Stimulated activated naive CD8-positive, alpha-beta T cell treated with anti-CD3 and anti-CD28 coated beads, Interleukin-15, Interleukin-2, amounts not matched to agents 100 U/mL and 50 U/mL, for 24 hours (primary cell): ENCODE measurements around the gene CNTD1.
"Not testable (repeated sequence)": the region's sequence is repeated elsewhere in the genome, so short reads cannot be mapped to it uniquely, and the experiment has no call there.

Experiments
- ATAC-seq: fragments of 150-1000 bp; cut with Tn5 transposase; one replicate; pipeline ENCODE4 v1.10.0; 2021
- DNase-seq: peaks from one replicate; pipeline ENCODE4 v3.0.0; 2021

CNTD1 gene

DNA sequence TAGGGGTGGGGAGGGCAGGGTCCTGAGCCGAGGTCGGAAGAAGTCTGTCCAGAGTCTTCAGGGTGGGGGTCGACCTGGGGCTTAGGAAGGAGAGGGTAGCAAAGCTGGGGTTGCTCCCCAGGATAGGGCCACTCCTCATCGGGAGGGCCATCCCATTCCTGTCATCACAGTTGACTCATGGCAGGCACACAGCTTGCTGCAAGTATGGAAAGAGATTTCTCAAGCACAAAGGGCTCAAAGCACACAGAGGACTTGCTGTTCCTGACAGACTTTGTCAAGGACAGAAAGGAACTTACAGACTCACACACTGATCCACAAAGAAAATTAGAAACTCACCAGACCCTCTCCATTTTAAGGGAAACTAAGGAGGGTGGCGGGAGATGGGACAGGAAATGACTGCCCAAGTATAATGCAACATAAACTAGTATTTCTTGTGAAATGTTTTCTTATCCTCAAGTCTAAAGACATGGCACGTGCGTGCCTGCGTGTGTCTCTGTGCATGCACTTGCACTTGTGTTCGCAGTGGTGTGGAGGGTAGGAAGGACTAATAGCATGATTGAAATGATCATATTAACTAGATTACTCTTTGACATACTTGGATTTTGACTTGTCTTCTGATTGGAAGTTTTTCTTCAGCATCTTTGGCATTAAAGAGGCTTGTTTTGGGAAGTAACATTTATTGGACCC is 48.1 kb downstream of the CNTD1 start:
- no peak for ATAC-seq

DNA sequence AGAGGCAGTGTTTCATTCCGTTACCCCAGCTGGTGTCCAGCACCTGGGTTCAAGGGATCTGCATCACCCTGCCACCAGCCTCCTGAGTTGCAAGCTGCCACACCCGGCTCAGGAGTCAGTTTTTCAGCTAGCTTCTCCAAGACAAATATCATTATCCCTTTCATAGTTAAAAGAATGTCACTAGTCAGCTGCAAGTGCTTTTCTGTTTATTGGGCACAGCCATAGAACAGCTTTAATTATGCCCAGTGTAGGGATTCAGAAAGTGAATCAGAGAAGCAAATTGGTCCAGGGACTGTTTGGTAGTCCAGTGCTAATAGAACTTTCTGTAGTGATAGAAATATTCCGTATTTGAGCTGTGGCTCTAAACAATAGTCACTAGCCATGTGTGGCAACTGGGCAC is 49.4 kb downstream of the CNTD1 start:
- no peak for ATAC-seq

More for the DNA sequence above, 48.1 kb downstream of the CNTD1 start:
- no peak for DNase-seq

DNA sequence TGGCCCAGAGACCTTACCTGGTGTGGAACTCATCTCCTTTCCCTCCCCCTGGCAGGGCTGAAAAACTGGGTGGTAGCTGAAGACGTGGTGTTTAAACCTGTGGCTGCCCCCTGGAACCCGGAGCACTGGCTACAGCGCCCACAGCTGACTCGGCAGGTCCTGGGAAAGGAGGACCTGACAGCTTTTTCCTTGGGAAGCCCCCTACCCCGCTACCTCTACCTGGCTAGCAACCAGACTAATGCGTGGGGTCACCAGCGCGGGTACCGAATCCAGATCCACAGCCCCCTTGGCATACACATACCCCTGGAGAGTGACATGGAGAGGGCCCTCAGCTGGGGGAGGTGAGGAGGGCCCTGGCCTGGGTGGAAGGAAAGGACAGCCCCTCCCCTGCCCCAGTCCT is 50.4 kb downstream of the CNTD1 start:
- no peak for DNase-seq
- no peak for ATAC-seq

More for the DNA sequence above, 49.4 kb downstream of the CNTD1 start:
- no peak for DNase-seq

DNA sequence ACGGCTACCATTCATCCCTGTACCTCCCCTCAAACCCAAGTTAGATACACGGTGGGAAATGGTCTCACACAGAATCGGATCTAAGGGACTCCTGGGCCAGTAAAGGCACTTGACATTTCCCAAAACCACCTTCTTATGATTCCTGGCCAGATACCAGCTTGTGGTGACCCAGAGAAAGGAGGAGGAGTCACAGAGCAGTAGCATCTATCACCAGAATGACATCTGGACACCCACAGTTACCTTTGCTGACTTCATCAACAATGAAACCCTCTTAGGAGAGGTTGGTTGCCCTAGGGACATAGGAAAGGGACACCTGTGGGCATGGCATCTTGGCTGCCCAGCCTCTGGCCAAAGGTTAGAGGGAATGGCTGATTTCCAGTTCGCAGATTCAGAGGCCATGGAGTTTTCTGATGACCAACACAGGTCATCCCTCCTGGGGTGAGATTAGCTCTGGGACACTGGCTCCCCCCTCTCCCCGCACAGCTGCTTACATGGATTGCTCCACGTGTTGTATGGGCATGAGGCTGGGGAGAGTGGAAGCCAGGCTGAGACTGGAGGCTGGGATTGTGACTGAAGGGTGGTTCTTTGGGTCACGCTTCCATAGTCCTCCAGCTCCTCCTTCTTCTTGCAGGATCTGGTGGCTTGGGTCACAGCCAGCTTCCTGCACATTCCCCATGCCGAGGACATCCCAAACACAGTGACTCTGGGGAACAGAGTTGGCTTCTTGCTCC is 51.0 kb downstream of the CNTD1 start:
- DNase-seq = no peak
- no peak for ATAC-seq

DNA sequence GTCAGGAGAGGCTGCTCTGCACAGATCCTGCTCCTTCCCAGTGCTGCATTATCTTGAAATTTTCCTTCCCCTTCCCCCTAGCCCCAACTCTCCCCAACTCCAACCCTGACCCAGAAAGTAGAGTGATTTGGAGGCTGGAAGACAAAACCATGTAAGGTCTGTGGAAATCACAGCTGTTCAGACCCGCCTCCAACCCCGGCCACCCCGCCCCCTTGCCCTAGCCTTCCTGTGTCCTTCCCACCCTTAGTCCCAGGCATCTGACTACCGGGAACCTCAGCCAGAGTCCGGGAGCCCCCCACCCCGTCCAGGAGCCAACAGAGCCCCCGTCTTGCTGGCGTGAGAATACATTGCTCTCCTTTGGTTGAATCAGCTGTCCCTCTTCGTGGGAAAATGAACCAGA is 52.3 kb downstream of the CNTD1 start, which contains the start of gene AOC3:
Gene AOC3, plus strand, starts transcription at position 246 of the 400 bp plus-strand sequence. Its CDS starts 145 bp downstream, at position 391.
- DNase-seq (no peak), ATAC-seq (no peak)

DNA sequence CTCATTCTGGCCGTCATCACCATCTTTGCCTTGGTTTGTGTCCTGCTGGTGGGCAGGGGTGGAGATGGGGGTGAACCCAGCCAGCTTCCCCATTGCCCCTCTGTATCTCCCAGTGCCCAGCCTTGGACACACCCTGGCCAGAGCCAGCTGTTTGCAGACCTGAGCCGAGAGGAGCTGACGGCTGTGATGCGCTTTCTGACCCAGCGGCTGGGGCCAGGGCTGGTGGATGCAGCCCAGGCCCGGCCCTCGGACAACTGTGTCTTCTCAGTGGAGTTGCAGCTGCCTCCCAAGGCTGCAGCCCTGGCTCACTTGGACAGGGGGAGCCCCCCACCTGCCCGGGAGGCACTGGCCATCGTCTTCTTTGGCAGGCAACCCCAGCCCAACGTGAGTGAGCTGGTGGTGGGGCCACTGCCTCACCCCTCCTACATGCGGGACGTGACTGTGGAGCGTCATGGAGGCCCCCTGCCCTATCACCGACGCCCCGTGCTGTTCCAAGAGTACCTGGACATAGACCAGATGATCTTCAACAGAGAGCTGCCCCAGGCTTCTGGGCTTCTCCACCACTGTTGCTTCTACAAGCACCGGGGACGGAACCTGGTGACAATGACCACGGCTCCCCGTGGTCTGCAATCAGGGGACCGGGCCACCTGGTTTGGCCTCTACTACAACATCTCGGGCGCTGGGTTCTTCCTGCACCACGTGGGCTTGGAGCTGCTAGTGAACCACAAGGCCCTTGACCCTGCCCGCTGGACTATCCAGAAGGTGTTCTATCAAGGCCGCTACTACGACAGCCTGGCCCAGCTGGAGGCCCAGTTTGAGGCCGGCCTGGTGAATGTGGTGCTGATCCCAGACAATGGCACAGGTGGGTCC is 52.9 kb downstream of the CNTD1 start:
- DNase-seq, ATAC-seq: not testable (repeated sequence)

DNA sequence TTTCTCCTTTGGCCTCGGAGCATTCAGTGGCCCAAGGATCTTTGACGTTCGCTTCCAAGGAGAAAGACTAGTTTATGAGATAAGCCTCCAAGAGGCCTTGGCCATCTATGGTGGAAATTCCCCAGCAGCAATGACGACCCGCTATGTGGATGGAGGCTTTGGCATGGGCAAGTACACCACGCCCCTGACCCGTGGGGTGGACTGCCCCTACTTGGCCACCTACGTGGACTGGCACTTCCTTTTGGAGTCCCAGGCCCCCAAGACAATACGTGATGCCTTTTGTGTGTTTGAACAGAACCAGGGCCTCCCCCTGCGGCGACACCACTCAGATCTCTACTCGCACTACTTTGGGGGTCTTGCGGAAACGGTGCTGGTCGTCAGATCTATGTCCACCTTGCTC is 53.7 kb downstream of the CNTD1 start:
- ATAC-seq (no peak), DNase-seq (no peak)

DNA sequence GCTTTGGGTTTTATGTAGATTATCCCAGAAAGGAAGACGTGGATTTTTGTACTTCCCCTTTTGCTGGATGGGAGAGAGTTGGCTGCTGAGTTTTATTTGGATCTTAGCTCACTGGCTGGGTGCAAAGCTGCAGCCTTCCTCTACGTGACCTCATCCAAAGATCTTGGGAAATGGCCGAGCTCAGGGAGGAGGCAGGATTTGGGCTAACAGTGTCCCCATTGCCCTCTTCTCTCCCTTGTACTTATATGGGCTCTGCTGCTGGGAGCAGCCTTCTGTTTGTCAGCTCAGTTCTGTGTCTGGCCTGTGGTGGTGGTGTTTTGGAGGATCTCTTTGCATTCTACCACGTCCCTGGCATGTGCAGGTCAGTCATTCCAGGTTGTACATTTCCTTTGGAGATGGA is 54.3 kb downstream of the CNTD1 start:
- no peak for ATAC-seq
- DNase-seq = no peak

DNA sequence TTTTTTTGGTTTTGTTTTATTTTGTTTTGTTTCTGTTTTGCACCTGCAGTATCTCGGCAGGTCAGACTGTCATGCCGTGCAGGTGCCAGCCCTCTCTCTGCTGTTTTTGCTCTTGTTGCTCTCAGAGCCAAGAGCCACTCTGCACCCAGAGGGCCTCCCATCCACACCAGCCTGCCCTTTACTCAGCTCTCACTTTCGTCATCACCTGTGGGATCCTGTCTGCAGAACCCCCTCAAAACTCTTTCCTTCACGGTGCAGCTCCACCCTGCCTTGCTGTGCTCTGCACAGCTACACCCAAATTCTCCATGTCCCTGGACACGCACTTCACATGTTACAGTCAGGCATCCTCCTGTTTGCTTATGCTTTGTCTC is 54.9 kb downstream of the CNTD1 start:
- no peak for ATAC-seq
- no peak for DNase-seq

DNA sequence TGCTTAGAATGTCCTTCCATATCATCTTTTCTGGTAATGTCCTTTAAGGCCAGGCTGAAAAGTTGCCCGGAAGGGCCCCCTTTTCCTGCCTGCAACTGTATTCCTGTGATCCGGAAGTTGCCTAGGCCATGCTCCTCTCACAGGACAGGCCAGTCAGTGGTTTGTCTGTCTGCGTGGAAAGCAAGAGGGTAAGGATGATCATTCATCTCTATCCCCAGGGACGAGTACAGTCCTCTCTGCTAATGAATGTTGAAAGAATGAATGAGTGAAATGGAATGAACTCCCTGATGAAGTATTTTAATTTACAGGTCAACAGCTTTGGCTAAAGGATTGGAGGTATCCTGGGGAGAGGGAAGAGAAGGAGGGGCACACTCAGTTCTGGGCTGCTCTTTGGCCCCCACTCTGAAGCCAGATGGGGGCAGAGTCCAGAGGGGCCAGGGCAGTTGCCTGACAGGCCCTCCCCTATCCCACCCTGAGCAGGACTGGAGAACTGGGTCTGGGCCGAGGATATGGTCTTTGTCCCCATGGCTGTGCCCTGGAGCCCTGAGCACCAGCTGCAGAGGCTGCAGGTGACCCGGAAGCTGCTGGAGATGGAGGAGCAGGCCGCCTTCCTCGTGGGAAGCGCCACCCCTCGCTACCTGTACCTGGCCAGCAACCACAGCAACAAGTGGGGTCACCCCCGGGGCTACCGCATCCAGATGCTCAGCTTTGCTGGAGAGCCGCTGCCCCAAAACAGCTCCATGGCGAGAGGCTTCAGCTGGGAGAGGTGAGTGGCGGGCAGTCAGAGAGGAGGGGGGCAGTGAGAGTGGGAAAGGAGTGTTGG is 55.5 kb downstream of the CNTD1 start:
- no peak for DNase-seq
- ATAC-seq = no peak

DNA sequence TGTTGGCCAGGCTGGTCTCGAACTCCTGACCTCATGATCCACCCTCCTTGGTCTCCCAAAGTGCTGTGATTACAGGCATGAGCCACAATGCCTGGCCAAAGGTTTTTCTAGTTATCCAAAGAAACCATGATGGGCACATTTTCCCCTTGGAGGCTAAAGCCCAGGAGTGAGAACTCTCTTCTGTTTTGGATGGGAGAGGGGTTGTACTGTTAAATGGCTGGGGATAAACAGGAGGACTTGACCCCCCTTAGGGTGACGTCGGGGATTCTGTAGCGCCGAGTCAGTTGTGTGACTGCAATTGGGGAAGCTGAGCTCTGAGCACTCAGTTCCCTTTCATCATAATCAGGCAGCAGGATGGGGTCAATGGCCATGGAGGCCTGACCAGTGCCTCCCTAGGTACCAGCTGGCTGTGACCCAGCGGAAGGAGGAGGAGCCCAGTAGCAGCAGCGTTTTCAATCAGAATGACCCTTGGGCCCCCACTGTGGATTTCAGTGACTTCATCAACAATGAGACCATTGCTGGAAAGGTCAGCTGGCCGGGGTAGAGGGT is 56.5 kb downstream of the CNTD1 start:
- DNase-seq (no peak), ATAC-seq (no peak)

DNA sequence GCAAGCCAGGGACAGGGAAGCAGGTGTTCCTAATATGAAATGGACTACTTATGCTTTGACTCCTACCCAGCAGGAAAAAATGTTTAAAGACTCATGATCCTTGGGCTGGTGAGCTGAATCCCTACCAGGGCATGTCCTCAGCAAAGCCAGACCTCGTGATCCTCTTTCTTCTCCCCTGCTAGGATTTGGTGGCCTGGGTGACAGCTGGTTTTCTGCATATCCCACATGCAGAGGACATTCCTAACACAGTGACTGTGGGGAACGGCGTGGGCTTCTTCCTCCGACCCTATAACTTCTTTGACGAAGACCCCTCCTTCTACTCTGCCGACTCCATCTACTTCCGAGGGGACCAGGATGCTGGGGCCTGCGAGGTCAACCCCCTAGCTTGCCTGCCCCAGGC is 57.4 kb downstream of the CNTD1 start:
- DNase-seq, ATAC-seq: not testable (repeated sequence)

DNA sequence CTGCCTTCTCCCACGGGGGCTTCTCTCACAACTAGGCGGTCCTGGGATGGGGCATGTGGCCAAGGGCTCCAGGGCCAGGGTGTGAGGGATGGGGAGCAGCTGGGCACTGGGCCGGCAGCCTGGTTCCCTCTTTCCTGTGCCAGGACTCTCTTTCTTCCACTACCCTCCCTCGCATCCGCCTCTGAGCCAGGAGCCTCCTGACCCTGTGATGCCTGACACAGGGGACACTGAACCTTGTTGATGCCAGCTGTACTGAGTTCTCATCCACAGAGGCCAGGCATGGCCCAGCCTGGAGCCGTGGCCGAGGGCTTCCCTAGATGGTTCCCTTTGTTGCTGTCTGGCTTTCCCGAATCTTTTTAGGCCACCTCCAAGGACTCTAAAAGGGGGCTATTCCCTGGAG is 57.9 kb downstream of the CNTD1 start:
- ATAC-seq, DNase-seq: not testable (repeated sequence)

DNA sequence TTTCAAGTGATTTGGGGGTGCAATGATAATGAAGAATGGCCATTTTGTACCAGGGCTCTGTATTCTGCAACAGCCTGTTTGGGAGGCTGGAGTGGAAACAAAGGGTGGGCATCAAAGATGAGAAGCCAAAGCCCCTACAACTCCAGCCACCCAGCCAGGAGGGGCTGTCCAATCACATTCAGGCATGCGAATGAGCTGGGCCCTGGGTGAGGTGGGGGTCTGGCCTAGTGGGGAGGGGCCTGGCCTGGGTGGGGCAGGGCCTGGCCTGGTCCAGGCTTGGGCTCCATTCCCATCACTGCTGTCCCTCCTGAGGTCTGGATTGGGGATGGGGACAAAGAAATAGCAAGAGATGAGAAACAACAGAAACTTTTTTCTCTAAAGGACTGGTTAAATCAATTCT is 58.7 kb downstream of the CNTD1 start:
- no peak for ATAC-seq
- no peak for DNase-seq
